ENCODE results near the gene MFRP.

The MFRP gene

GRCh38 chr11:119372260-119373058 is 26.0 kb upstream of the MFRP start:
- no peak for DNase-seq

- DNase-seq = peak; percentile 62
Measured at GRCh38 chr11:119371778-119372182, 25.3 kb upstream of the MFRP start.

- no peak for DNase-seq
Measured at GRCh38 chr11:119371067-119371601, 24.6 kb upstream of the MFRP start.

DNA sequence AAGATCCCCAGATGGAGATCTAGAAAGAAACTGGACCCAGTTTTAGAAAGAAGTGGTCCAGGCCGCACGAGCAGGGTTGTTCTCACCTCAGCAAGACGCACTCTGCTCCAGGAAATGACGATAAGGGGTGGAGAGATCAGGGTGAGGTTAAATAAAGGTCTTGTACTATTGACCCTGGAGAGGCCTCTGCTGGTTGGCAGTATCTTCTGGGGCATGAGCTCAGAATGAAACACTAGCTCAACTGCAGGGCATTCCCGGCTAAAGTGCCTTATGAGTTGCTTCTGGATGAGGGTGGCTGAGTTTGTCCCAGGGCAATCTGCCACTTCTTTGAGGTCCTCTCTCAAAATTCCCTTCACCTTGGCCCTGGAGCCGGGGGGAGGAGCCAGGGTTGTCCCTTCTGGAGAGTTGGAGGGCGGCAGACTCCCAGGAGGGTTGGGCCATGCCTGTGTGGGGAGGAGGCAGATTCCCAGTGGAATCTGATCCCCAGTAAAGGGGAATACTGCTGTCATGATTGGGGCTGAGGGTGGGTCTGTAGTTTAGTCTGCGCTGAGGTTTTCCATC is 24.1 kb upstream of the MFRP start:
- DNase-seq = no peak

- no peak for DNase-seq
Measured at GRCh38 chr11:119369132-119369925, 22.8 kb upstream of the MFRP start.

- no peak for DNase-seq
Measured at GRCh38 chr11:119368121-119369034, 21.9 kb upstream of the MFRP start.

DNA sequence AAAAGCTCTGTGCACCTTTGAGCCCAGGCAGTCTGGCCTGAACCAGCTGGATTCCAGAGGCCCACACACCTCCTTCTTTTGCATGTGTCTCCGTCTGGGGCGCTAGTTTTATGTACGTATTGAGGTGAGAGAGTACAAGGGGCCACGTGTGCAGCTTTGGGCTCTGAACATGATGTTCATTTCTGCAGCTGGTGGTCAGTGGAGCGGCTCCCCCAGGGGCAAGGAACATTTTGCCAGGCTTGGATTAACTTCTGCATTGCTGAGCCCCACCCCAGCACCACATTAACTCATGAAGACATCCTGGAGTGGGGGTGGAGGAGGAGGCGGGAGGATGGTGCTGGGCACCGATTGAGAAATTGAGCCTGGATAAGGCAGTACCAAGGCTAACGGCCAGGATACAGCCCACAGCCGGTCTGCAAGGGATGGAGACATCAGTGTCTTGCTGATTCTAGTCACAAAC is 21.2 kb upstream of the MFRP start:
- DNase-seq = no peak

- no peak for DNase-seq
Measured at GRCh38 chr11:119366690-119367620, 20.4 kb upstream of the MFRP start.

GRCh38 chr11:119365071-119365591 is 18.6 kb upstream of the MFRP start:
- no peak for DNase-seq

DNA sequence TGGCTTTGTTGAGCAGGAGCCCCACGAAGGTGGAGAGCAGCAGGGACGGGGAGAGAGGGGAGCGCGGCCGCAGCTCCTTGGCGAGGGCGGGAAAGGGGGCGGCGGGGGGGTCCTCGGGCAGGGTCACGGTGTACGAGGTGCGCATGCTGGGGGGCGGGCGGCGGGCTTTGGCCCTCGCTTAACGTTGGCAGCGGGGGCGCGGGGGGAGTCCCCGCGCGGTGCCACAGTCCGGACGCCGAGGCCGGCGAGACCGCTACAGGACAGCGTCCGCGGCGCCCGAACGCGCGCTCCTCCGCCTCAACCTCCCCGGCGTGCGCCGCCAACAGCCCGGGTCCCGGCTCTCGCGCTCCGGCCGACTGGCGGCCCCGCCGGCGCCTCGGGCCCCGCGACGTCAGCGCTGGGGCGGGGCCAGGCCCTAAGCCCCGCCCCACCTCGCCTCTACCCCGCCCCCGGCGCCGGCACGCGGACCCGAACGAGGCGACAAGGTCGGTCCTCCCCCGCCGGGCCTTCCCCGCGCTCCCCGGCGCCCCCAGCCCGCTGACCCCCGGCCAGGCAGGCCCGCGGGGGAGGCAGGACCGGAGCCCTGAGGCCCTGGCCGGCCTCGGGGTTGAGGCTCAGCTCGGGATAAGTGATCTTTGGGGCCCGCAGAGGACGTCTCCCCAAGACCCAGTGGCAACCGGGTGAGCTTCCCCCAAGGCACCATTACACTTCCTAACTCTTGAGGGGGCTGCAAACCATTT is 17.5 kb upstream of the MFRP start:
- peak; percentile 19 for DNase-seq

- DNase-seq = no peak
Measured at GRCh38 chr11:119363081-119363850, 16.8 kb upstream of the MFRP start.

GRCh38 chr11:119362741-119363080 is 16.2 kb upstream of the MFRP start:
- no peak for DNase-seq

GRCh38 chr11:119361941-119362725 is 15.6 kb upstream of the MFRP start:
- DNase-seq = no peak

- peak; percentile 93 for DNase-seq
Measured at GRCh38 chr11:119361056-119361787, 14.7 kb upstream of the MFRP start.

GRCh38 chr11:119359365-119360214 is 13.1 kb upstream of the MFRP start:
- DNase-seq = no peak

DNA sequence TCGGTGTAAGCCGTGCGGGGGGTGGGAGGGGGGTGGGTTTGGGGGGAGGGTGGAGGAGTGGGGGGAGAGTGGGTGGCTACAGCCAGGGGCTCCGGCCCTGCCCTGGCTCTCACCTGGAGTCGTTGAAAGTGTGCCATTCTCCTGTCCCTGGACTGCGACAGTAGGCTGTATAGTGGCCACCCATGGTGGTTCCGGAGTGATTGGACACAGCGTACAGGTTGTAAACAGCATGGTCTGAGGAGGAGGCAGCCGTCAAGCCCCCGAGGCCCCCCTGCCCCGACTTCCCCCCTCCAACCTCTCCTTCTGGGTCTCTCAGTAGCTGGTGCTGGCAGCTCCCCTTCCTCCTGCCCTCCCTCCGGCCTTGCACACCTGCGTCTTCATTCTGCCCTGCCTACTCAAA is 10.6 kb upstream of the MFRP start:
- DNase-seq = no peak
